ENCODE measurements around the gene PTPRH. TPM values are rescaled to one million over a fixed set of nuclear protein-coding genes. Genes with fewer than 3 reads are reported as not detected.

PTPRH gene
- total and polyA plus RNA-seq, 9 of the 15 experiments (the other 6 are each of a cell fraction or from before 2014, with no cell fraction given) = 0.87 to 34.3 (median 22.7) TPM

GRCh38 chr19:55152017-55152416 lies 57.3 kb downstream of the PTPRH start (continued):
- TF ChIP-seq HOMEZ (CRISPR knock-in tag; IDR thresholded peaks at IDR 0.05) = no peak
- peak; percentile 81 for TF ChIP-seq ETV1 (tag; conservative IDR thresholded peaks at IDR 0.05; ENCODE audit: low read depth)
- TF ChIP-seq KDM1A (IDR thresholded peaks at IDR 0.05) = peak in 1 of 2 experiments; percentile 45; a peak in 1 of 4 replicates
- TF ChIP-seq MIER1 (IDR thresholded peaks at IDR 0.05; ENCODE audit: low read depth) = 0 out of 2 replicates have a peak, but pooled peaks have one; percentile 62
- TF ChIP-seq NR2C2 (CRISPR knock-in tag; IDR thresholded peaks at IDR 0.05) = no peak
- TF ChIP-seq NR2C2 (tag; IDR thresholded peaks at IDR 0.05) = peak; percentile 42
- TF ChIP-seq ZNF121 (CRISPR knock-in tag; conservative IDR thresholded peaks at IDR 0.05) = no peak
- TF ChIP-seq THRAP3 (IDR thresholded peaks at IDR 0.05; ENCODE audit: borderline replicate concordance) = peak; percentile 98
- TF ChIP-seq CC2D1A (IDR thresholded peaks at IDR 0.05) = peak; percentile 31; the same call in 1 of the 2 replicates
- no peak for TF ChIP-seq CEBPG (CRISPR knock-in tag; IDR thresholded peaks at IDR 0.05)
- no peak for TF ChIP-seq CEBPG (tag; conservative IDR thresholded peaks at IDR 0.05 in 1 of 2, IDR thresholded peaks at IDR 0.05 in 1 of 2)
- 0 out of 2 replicates have a peak, but pooled peaks have one; percentile 40 for TF ChIP-seq NBN (IDR thresholded peaks at IDR 0.05; ENCODE audit: low read depth)
- peak; percentile 55; the same call in 1 of the 2 replicates for TF ChIP-seq ZBTB5 (IDR thresholded peaks at IDR 0.05)
- TF ChIP-seq RFX5 (IDR thresholded peaks at IDR 0.05; ENCODE audit: low read depth, low read length) = no peak
- TF ChIP-seq NR2C1 (IDR thresholded peaks at IDR 0.05) = peak; percentile 75
- TF ChIP-seq NR2C1 (tag; IDR thresholded peaks at IDR 0.05) = peak; percentile 47
- TF ChIP-seq HNRNPUL1 (IDR thresholded peaks at IDR 0.05; ENCODE audit: low read length) = no peak
- peak; percentile 59; the same call in 1 of the 2 replicates for TF ChIP-seq ZEB2 (IDR thresholded peaks at IDR 0.05)
- TF ChIP-seq ELF2 (CRISPR knock-in tag; IDR thresholded peaks at IDR 0.05) = peak; percentile 61
- 0 out of 2 replicates have a peak, but pooled peaks have one; percentile 15 for TF ChIP-seq ZNF592 (IDR thresholded peaks at IDR 0.05)
- 0 out of 2 replicates have a peak, but pooled peaks have one; percentile 23 for TF ChIP-seq SUPT5H (IDR thresholded peaks at IDR 0.05)
- peak in 1 of 2 experiments; percentile 55; a peak in 1 of 4 replicates for TF ChIP-seq HDAC1 (IDR thresholded peaks at IDR 0.05)
- TF ChIP-seq LARP7 (IDR thresholded peaks at IDR 0.05) = peak; percentile 81; the same call in 1 of the 2 replicates

Data from K562 (cell line).